HG02763 (cell line): Measurements from ENCODE around the gene AGO1.
"Not testable (repeated sequence)": the region's sequence is repeated elsewhere in the genome, so short reads cannot be mapped to it uniquely, and the experiment has no call there.

Experiments
- ATAC-seq: cut with Tn5 transposase; IDR thresholded peaks from one replicate; pipeline ENCODE4 v1.9.1; 2021; ENCODE audit warnings: mild to moderate bottlenecking, moderate library complexity; ENCODE audit not compliant: unreplicated experiment

Gene AGO1

DNA sequence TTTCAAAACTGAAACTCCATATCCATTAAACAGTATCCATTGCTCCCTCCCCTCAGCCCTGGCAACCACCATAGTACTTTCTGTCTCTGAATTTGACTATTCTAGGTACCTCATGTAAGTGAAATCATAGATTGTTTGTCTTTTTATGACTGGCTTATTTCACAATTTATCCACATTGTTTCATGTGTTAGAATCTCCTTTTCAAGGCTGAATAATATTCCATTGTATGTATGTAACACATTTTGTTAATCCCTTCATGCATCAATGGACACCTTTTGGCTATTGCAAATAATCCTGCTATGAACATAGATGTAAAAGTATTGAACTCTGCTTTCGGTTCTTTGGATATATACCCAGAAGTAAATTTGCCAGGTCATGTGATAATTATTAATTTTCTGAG is 85.4 kb downstream of the AGO1 start:
- ATAC-seq = no peak

DNA sequence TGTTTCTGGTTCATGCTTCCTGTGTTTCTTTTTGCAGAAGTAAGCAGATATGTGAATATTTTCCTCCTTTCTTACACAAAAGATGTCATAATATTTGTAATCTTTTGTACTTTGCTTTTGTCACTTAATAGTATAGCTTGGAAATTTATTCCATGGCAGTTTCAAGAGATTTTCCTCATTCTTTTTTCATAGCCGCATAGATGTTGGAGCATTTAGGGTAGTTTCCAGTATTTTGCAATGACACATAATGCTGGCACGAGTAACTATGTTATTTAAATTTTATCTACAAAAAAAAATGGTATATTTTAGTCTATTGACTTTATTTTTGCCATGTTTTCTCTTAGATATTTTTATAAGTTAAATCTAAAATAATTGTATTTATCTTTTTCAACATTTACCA is 88.6 kb downstream of the AGO1 start:
- no peak for ATAC-seq

DNA sequence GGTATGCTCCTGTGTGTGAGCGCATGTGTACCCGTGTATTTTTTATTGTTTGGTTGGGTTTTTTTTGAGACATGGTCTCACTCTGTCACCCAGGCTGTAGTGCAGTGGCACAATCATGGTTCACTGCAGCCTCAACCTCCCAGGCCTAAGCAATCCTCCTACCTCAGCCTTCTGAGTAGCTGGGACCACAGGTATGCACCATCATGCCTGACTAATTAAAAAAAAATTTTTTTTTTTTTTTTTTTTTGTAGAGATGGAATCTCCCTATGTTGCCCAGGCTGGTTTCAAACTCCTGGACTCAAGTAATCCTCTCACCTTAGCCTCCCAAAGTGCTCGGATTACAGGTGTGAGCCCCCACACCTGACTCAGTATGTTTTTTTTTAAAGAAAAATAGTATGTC is 89.6 kb downstream of the AGO1 start:
- ATAC-seq = not testable (repeated sequence)

DNA sequence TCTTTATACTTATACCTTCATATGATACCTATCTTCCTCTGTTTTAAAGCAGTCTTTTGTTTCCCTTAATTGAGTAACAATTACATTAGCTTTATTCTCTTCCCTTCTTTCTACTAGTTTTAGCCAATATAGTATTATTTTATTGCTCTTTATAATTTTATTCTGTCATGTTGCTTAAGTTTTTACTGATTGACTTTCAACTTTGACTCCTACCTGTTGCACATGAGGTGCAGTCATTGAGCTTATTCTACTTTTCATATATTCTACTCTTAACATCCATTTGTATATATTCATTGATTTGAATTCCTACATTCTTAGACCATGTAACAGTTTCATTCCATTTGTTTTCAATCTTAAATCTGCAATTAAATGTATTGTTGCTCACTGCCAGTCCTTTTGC is 97.1 kb downstream of the AGO1 start:
- ATAC-seq = no peak
